Gastroesophageal sphincter (tissue), 3 donors: ENCODE data around the gene UBR2.

ENCODE experiments used
- POLR2A ChIP-seq, 2 donors: fragments of 450-650 bp; IDR thresholded peaks; one replicate each; pipeline ENCODE4 v1.6.1; 2017; ENCODE audit warnings: antibody characterized with exemption in 2 of 2, mild to moderate bottlenecking in 2 of 2, moderate library complexity in 1 of 2
- TF ChIP-seq, protein P1 (sequence below), 4 experiments: fragments of 200-600 bp in 2 of 4; fragments of 450-650 bp in 2 of 4; sonication (generic) in 1 of 4; IDR thresholded peaks; one replicate each; pipeline ENCODE4 v1.5.1; 2017 to 2019; ENCODE audit warnings: antibody characterized with exemption in 4 of 4, mild to moderate bottlenecking in 2 of 4, moderate library complexity in 2 of 4

GRCh38 chr6:42556462-42556861 lies 7.4 kb upstream of the UBR2 start:
- no peak for TF ChIP-seq POLR2A (IDR thresholded peaks at IDR 0.05)
- TF ChIP-seq, protein P1, sequence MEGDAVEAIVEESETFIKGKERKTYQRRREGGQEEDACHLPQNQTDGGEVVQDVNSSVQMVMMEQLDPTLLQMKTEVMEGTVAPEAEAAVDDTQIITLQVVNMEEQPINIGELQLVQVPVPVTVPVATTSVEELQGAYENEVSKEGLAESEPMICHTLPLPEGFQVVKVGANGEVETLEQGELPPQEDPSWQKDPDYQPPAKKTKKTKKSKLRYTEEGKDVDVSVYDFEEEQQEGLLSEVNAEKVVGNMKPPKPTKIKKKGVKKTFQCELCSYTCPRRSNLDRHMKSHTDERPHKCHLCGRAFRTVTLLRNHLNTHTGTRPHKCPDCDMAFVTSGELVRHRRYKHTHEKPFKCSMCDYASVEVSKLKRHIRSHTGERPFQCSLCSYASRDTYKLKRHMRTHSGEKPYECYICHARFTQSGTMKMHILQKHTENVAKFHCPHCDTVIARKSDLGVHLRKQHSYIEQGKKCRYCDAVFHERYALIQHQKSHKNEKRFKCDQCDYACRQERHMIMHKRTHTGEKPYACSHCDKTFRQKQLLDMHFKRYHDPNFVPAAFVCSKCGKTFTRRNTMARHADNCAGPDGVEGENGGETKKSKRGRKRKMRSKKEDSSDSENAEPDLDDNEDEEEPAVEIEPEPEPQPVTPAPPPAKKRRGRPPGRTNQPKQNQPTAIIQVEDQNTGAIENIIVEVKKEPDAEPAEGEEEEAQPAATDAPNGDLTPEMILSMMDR (IDR thresholded peaks at IDR 0.05) = no peak
